ENCODE data around the gene MAGEB17.
"Not testable (repeated sequence)": the region's sequence is repeated elsewhere in the genome, so short reads cannot be mapped to it uniquely, and the experiment has no call there.

Gene MAGEB17

GRCh38 chrX:16160729-16161128 lies 6.6 kb upstream of the MAGEB17 start:
- DNase-seq: no peak

GRCh38 chrX:16161173-16161572 lies 6.1 kb upstream of the MAGEB17 start:
- DNase-seq: not testable (repeated sequence)

- no peak for DNase-seq
Measured at GRCh38 chrX:16162391-16162790, 4.9 kb upstream of the MAGEB17 start.

GRCh38 chrX:16164748-16165147 lies 2.5 kb upstream of the MAGEB17 start:
- no peak for DNase-seq

GRCh38 chrX:16171039-16171438 lies 3.8 kb downstream of the MAGEB17 start:
- no peak for DNase-seq

- DNase-seq: no peak
Measured at GRCh38 chrX:16171944-16172343, 4.7 kb downstream of the MAGEB17 start.

- DNase-seq: no peak
Measured at GRCh38 chrX:16172391-16172790, 5.1 kb downstream of the MAGEB17 start.

GRCh38 chrX:16175329-16176061 lies 8.2 kb downstream of the MAGEB17 start:
- DNase-seq: no peak

- DNase-seq: no peak
Measured at GRCh38 chrX:16177260-16177659, 10.0 kb downstream of the MAGEB17 start.

GRCh38 chrX:16183843-16184242 lies 16.6 kb downstream of the MAGEB17 start:
- DNase-seq: not testable (repeated sequence)

- no peak for DNase-seq
Measured at GRCh38 chrX:16185725-16186136, 18.4 kb downstream of the MAGEB17 start.

GRCh38 chrX:16186380-16187007 lies 19.2 kb downstream of the MAGEB17 start:
- DNase-seq: no peak

GRCh38 chrX:16187024-16187760 lies 19.9 kb downstream of the MAGEB17 start:
- DNase-seq: no peak

GRCh38 chrX:16188687-16189086 lies 21.4 kb downstream of the MAGEB17 start:
- DNase-seq: peak; percentile 17

GRCh38 chrX:16191605-16192004 lies 24.3 kb downstream of the MAGEB17 start:
- DNase-seq: no peak

- DNase-seq: no peak
Measured at GRCh38 chrX:16196829-16197228, 29.5 kb downstream of the MAGEB17 start.

- no peak for DNase-seq
Measured at GRCh38 chrX:16199343-16199742, 32.1 kb downstream of the MAGEB17 start.

GRCh38 chrX:16202943-16203342 lies 35.7 kb downstream of the MAGEB17 start:
- DNase-seq: no peak

GRCh38 chrX:16204538-16204937 lies 37.3 kb downstream of the MAGEB17 start:
- DNase-seq: no peak

GRCh38 chrX:16205840-16206239 lies 38.6 kb downstream of the MAGEB17 start:
- DNase-seq: no peak

- DNase-seq: no peak
Measured at GRCh38 chrX:16207634-16208033, 40.4 kb downstream of the MAGEB17 start.

- DNase-seq: no peak
Measured at GRCh38 chrX:16208601-16209000, 41.3 kb downstream of the MAGEB17 start.

- DNase-seq: no peak
Measured at GRCh38 chrX:16210061-16210460, 42.8 kb downstream of the MAGEB17 start.

GRCh38 chrX:16212024-16212423 lies 44.7 kb downstream of the MAGEB17 start:
- DNase-seq: no peak
